Measurements from ENCODE around the gene L3HYPDH.

L3HYPDH gene

GRCh38 chr14:59475709-59476108 is 8.5 kb downstream of the L3HYPDH start:
- Mint-ChIP-seq H3K27me3 (ENCODE audit: low read depth) (no peaks in the 10 kb centered on the region), H3K9me3 (no peaks in the 10 kb centered on the region), H3K4me1 (peaks cover 29% of the 10 kb centered on the region), H3K4me3 (no peak overlapping the region), H3K27ac (no peak overlapping the region), H3K36me3 (ENCODE audit: low read depth) (peaks cover 37% of the 10 kb centered on the region)
- TF ChIP-seq CTCF (IDR thresholded peaks at IDR 0.05; ENCODE audit: unreplicated experiment in 3 of 3): no peak

GRCh38 chr14:59474172-59474571 is 10.0 kb downstream of the L3HYPDH start:
- TF ChIP-seq CTCF (IDR thresholded peaks at IDR 0.05; ENCODE audit: unreplicated experiment in 3 of 3): no peak
- Mint-ChIP-seq H3K4me1 (peaks cover 14% of the 10 kb centered on the region), H3K36me3 (ENCODE audit: low read depth) (peaks cover 36% of the 10 kb centered on the region), H3K27me3 (ENCODE audit: low read depth) (no peaks in the 10 kb centered on the region), H3K9me3 (no peaks in the 10 kb centered on the region), H3K4me3 (no peak overlapping the region), H3K27ac (no peak overlapping the region)

- Mint-ChIP-seq H3K27ac (peak within 1 kb of the TSS in 2 of 3 experiments; percentile 62 to 71), H3K4me3 (peak within 1 kb of the TSS; percentile 87 to 92 (median 91)), H3K9me3 (no peaks in the 10 kb centered on the region), H3K27me3 (ENCODE audit: low read depth) (peaks cover 6% of the 10 kb centered on the region), H3K36me3 (ENCODE audit: low read depth) (peaks cover 9% of the 10 kb centered on the region), H3K4me1 (no peaks in the 10 kb centered on the region)
- no peak for TF ChIP-seq CTCF (IDR thresholded peaks at IDR 0.05; ENCODE audit: unreplicated experiment in 3 of 3)
Observed at GRCh38 chr14:59465316-59466135, 18.7 kb downstream of the L3HYPDH start, which contains the start of gene GPR135. Gene GPR135, minus strand, starts transcription at chr14:59465380. Its CDS starts 154 bp downstream, at chr14:59465226.

- no peak for TF ChIP-seq CTCF (IDR thresholded peaks at IDR 0.05; ENCODE audit: unreplicated experiment in 3 of 3)
- Mint-ChIP-seq H3K4me1 (no peaks in the 10 kb centered on the region), H3K36me3 (ENCODE audit: low read depth) (peaks cover 15% of the 10 kb centered on the region), H3K27me3 (ENCODE audit: low read depth) (peaks cover 6% of the 10 kb centered on the region), H3K9me3 (no peaks in the 10 kb centered on the region), H3K4me3 (peak overlapping the region; percentile 87 to 92 (median 91)), H3K27ac (peak overlapping the region in 2 of 3 experiments; percentile 62 to 71)
Observed at GRCh38 chr14:59464486-59465315, 19.5 kb downstream of the L3HYPDH start.

- no peaks in the 10 kb centered on the region for H3K9me3 Mint-ChIP-seq
- peak overlapping the region in 1 of 3 experiments; percentile 62 for H3K27ac Mint-ChIP-seq
- peaks cover 6% of the 10 kb centered on the region for H3K27me3 Mint-ChIP-seq (ENCODE audit: low read depth)
- no peak for TF ChIP-seq CTCF (IDR thresholded peaks at IDR 0.05; ENCODE audit: unreplicated experiment in 3 of 3)
- H3K36me3 Mint-ChIP-seq (ENCODE audit: low read depth): peaks cover 19% of the 10 kb centered on the region
- peak overlapping the region; percentile 84 to 91 (median 87) for H3K4me3 Mint-ChIP-seq
- no peaks in the 10 kb centered on the region for H3K4me1 Mint-ChIP-seq
Observed at GRCh38 chr14:59463787-59464485, 20.3 kb downstream of the L3HYPDH start.

Measured in nephron (organoid).